ENCODE results near the gene RNPEPL1. TPM values are rescaled to one million over a fixed set of nuclear protein-coding genes. Genes with fewer than 3 reads are reported as not detected.
A peak's percentile ranks its signal among the peaks of the same experiment; 100 is the strongest.

The RNPEPL1 gene
- total and polyA plus RNA-seq, 2 experiments from 2014 or later = 6.0 to 21.0 TPM

- ATAC-seq (no peak), DNase-seq (ENCODE audit: low spot score) (no peak)
- peaks cover 32% of the 10 kb centered on the region for H3K27me3 ChIP-seq (ENCODE audit: insufficient read depth)
- no peaks in the 10 kb centered on the region for H3K79me2 ChIP-seq (replicated peaks; ENCODE audit: insufficient read depth)
- peaks cover 31% of the 10 kb centered on the region for H3K27me3 Mint-ChIP-seq (ENCODE audit: insufficient read depth, low read depth, poor library complexity)
- peaks cover 6% of the 10 kb centered on the region; the same call in 1 of the 2 replicates for H3K9me2 ChIP-seq (ENCODE audit: insufficient read depth)
- peaks cover 7% of the 10 kb centered on the region; the same call in 1 of the 2 replicates for H3F3A ChIP-seq (replicated peaks; ENCODE audit: low read depth)
- H3K36me3 Mint-ChIP-seq (ENCODE audit: low read depth) = peaks cover 3% of the 10 kb centered on the region; the same call in 1 of the 3 replicates
- peak overlapping the region; percentile 46; the same call in 1 of the 2 replicates for H3K4me3 ChIP-seq
- H4K20me1 ChIP-seq (replicated peaks; ENCODE audit: insufficient read depth) = no peaks in the 10 kb centered on the region
- TF ChIP-seq ZNF462 (CRISPR knock-in tag; IDR thresholded peaks at IDR 0.05) (no peak), ZNF114 (CRISPR knock-in tag; IDR thresholded peaks at IDR 0.05) (no peak), JUNB (IDR thresholded peaks at IDR 0.05; ENCODE audit: unreplicated experiment) (no peak), CREB1 (CRISPR knock-in tag; IDR thresholded peaks at IDR 0.05; ENCODE audit: low read depth) (no peak), ZNF331 (CRISPR knock-in tag; IDR thresholded peaks at IDR 0.05; ENCODE audit: low read depth) (no peak), EZH2phosphoT487 (IDR thresholded peaks at IDR 0.05; ENCODE audit: unreplicated experiment) (no peak), NANOG (IDR thresholded peaks at IDR 0.05; ENCODE audit: borderline replicate concordance) (no peak), STAT1 (IDR thresholded peaks at IDR 0.05; ENCODE audit: unreplicated experiment) (no peak), EZH2 (IDR thresholded peaks at IDR 0.05; ENCODE audit: low read depth, unreplicated experiment) (no peak), CTCF (conservative IDR thresholded peaks at IDR 0.05; ENCODE audit: low read depth in 2 of 2) (no peak), REST (IDR thresholded peaks at IDR 0.05; ENCODE audit: unreplicated experiment) (no peak)
- no peak overlapping the region for H3K27ac ChIP-seq (ENCODE audit: low read depth)
- no peak overlapping the region for H3K27ac Mint-ChIP-seq
- H3K4me1 ChIP-seq (ENCODE audit: insufficient read depth) = peaks cover 12% of the 10 kb centered on the region
- no peaks in the 10 kb centered on the region for H3K9me3 Mint-ChIP-seq
- H3K36me3 ChIP-seq (ENCODE audit: insufficient read depth) = no peaks in the 10 kb centered on the region
- peaks cover 31% of the 10 kb centered on the region for H3K4me1 Mint-ChIP-seq
- H3K4me3 Mint-ChIP-seq = no peak overlapping the region
- peak overlapping the region; percentile 76 for H3K4me2 ChIP-seq
- H2AFZ ChIP-seq = peak overlapping the region; percentile 85; the same call in 1 of the 2 replicates
Measured at GRCh38 chr2:240565333-240566202, 2.7 kb upstream of the RNPEPL1 start.
